Tibial nerve (tissue), 4 donors: ENCODE data around the gene USP17L15.
"Not testable (repeated sequence)": the region's sequence is repeated elsewhere in the genome, so short reads cannot be mapped to it uniquely, and the experiment has no call there.

Experiments
- EP300 ChIP-seq, 2 donors: sonication (generic); formaldehyde crosslinking; IDR thresholded peaks; one replicate each; pipeline ENCODE4 v1.6.1; 2017; ENCODE audit warnings: antibody characterized with exemption in 2 of 2, mild to moderate bottlenecking in 1 of 2
- POLR2A ChIP-seq, 2 donors: fragments of 450-650 bp; IDR thresholded peaks; one replicate each; pipeline ENCODE4 v1.6.1; 2017; ENCODE audit warnings: antibody characterized with exemption in 2 of 2, mild to moderate bottlenecking in 2 of 2, moderate library complexity in 2 of 2
- TF ChIP-seq, protein P1 (sequence below), 5 experiments: fragments of 200-600 bp in 3 of 5; fragments of 450-650 bp in 2 of 5; sonication (generic) in 3 of 5; IDR thresholded peaks; one replicate each; pipeline ENCODE4 v1.5.1; 2016 to 2019; ENCODE audit warnings: antibody characterized with exemption in 5 of 5, mild to moderate bottlenecking in 3 of 5, moderate library complexity in 2 of 5

DNA sequence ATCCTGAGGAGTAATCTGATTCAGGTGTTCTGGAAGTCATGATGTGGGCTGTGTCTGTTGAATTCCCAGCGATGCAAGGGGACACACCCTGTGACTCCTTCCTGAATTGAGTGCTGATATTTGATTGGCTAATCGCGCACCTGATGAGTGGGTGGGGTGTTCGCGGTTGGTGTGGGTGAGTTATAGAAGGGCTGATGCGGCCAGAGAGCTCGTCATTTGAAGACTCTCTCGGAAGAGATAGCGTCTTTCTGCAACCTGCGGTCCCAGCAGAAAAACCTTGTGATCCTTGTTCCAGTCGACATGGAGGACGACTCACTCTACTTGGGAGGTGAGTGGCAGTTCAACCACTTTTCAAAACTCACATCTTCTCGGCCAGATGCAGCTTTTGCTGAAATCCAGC is 23.8 kb upstream of the USP17L15 start, which contains the start of gene USP17L10:
- TF ChIP-seq EP300, POLR2A (IDR thresholded peaks at IDR 0.05): not testable (repeated sequence)
- TF ChIP-seq, protein P1, sequence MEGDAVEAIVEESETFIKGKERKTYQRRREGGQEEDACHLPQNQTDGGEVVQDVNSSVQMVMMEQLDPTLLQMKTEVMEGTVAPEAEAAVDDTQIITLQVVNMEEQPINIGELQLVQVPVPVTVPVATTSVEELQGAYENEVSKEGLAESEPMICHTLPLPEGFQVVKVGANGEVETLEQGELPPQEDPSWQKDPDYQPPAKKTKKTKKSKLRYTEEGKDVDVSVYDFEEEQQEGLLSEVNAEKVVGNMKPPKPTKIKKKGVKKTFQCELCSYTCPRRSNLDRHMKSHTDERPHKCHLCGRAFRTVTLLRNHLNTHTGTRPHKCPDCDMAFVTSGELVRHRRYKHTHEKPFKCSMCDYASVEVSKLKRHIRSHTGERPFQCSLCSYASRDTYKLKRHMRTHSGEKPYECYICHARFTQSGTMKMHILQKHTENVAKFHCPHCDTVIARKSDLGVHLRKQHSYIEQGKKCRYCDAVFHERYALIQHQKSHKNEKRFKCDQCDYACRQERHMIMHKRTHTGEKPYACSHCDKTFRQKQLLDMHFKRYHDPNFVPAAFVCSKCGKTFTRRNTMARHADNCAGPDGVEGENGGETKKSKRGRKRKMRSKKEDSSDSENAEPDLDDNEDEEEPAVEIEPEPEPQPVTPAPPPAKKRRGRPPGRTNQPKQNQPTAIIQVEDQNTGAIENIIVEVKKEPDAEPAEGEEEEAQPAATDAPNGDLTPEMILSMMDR (IDR thresholded peaks at IDR 0.05): not testable (repeated sequence)
